NCI-H748 (cell line): ENCODE measurements around the gene SDHB.

ENCODE experiments used
- DNase-seq: peaks from one replicate; lab custom pipeline; 2025; ENCODE audit not compliant: unreplicated experiment; lab: John Stamatoyannopoulos, UW

SDHB gene

GRCh38 chr1:16989676-16990391 lies 64.0 kb downstream of the SDHB start:
- no peak for DNase-seq

- DNase-seq = no peak
Measured at GRCh38 chr1:16988210-16988609, 65.6 kb downstream of the SDHB start.

DNA sequence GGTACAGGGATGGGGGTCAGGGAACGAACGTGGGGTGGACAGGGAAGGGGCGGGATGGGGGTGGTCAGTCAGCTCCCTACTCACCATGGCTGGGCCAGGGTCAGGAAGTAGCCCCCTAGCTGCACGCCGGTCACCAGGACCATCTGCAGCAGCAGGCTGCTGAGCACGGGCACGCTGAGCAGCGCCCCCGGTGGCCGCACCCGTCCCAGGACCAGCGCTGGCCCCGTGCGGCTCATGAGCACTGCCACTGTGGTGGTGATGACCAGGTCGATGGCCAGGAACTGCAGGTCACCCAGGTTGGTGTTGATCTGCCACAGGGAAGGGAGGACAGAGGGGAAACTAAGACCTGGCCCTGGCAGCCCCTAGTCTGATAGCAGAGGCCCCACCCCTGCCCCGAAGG lies 66.9 kb downstream of the SDHB start:
- DNase-seq = no peak

DNA sequence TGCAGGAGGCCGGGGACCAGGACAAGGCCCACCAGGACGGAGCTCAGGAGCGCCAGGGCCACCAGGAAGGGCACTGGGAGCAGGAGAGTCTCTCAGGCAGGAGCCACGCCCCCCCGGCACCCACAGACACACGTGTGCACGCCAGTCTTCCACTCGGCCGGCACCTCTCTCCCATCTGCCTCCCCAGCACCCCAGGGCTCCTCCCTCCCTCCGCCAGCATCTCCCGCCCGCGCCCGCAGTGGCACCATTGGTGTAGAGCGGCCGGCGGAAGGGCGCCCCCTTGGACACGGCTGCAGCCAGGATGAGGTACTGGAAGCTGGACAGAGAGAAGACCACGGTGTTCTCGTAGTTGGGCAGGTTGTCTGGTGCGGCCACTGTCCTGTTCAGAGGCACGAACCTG lies 67.3 kb downstream of the SDHB start:
- no peak for DNase-seq

DNA sequence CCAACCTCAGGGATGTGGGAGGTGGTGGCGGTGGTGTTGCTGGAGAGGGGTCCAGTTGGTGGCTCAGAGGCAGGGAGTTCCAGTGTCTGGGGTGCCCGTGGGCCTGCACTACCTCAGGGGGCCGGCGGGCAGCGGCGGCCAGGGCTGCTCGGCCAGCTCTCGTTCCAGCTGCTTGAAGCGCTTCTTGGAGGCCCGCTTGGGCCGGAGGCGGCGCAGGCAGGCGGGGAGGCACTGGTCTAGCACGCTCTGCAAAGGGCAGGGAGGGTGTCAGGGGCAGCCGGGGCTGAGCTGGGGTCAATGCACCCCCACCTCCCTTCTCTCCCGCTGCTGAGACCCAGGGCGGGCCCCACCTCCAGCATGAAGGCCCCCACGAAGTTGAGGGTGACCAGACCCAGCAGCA lies 67.7 kb downstream of the SDHB start:
- no peak for DNase-seq

DNA sequence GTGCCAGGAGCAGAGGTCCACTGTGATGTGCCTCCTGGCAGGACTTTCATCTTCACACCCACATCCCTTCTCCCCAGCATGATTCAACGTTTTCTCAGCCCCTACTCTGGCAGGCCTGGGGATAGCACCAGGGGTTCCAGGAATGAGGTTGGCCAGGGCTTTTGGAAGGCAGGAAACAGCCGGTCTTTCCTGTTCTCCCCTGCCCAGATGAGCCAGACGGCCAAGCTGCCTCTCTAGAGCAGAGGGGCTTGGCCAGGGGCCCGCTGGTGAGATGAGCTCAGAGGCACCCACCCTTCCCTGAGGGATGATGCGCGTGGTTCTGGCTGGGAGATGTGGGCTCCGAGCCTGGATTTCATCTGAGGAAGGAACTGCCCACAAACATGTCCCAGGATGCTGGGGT lies 69.1 kb downstream of the SDHB start:
- DNase-seq = no peak

GRCh38 chr1:16983649-16984048 lies 70.2 kb downstream of the SDHB start:
- no peak for DNase-seq

DNA sequence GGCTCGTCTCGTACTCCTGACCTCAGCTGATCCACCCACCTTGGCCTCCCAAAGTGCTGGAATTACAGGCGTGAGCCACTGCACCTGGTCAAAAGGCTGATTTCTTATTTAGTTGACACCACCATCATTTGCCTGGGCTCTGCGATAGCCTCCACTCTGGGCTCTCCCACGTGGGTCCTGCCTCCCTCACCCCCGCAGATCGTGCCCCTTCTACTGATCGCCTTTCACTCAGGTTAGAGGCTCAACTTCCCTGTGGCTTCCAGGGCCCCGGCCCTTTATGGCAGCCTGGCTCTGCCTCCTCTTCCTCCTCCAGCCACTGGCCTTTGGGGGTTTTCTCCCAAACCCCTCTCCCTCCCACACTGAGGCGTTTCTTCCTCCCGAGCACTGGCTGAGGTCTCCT lies 70.9 kb downstream of the SDHB start:
- no peak for DNase-seq

DNA sequence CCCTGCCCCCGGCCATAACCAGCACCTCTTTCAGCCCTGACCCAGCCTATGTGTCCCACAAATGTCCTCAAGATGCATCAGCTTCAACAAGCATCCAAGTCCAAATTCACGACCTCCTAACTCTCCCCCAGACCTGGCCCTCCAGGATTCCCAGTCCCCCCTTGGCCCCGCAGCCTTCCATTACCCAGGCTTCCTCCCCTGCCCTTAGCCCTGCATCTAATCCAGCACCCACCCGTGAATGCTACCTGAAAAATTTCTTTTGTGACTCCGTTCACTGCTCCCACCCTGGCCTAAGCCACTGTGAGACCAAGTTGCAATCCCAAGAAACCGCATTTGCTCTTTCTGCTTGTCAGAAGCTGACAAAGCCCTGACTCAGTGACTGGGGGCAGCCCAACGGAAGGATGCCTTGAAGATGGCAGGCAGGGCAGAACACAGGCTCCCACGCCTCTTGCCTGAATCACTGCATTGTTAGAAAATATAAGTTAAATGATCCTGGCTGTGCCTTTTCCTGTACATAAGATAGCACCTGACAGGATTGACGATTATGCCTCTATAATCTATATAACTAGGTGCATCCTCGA lies 72.5 kb downstream of the SDHB start:
- DNase-seq = no peak

GRCh38 chr1:16980473-16981268 lies 73.2 kb downstream of the SDHB start, which contains the start of gene MFAP2:
Gene MFAP2 (minus strand): TSS chr1:16980620. CDS start chr1:16978273, 2,347 bp downstream.
- peak; percentile 33 for DNase-seq

DNA sequence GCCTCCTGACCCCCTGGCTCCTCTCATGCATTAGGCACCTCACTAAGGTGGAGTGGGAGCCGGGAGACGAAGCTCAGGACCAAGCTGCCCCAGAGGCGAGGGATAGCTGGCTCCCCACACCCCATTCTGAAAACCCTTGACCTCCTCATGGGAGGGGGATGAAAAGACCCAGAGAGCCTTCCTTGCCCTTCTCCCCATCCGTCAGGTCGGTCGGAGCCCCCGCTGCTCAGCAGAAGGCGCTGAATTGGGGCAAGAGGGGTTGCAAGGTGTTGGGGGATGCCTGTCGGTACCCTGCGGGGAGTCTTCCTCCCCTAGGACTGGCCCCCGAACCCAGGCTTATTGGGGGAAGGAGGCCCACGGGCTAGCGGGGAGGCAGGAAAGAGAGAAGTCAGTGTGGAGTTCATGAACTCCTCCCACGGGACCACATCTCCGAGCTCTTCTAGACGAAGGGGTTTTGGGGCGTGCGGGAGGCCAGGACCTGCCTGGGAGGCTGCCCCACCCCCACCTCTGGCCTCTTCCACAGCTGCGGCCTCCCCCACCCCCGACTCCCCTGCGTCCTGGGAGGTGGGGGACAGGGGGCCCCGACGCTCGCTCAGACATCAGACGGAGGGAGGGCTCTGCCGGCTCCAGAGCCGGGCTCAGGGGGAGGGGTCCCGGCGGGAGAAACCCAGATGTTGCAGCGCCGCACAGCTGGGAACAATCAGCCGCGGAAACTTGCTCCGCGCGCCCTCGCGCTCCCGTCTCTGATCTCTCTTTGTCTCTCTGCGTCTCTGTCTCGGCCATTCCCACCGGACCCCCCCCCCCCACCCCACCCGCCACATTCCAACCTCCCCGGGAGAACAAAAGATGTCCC lies 74.1 kb downstream of the SDHB start:
- no peak for DNase-seq

DNA sequence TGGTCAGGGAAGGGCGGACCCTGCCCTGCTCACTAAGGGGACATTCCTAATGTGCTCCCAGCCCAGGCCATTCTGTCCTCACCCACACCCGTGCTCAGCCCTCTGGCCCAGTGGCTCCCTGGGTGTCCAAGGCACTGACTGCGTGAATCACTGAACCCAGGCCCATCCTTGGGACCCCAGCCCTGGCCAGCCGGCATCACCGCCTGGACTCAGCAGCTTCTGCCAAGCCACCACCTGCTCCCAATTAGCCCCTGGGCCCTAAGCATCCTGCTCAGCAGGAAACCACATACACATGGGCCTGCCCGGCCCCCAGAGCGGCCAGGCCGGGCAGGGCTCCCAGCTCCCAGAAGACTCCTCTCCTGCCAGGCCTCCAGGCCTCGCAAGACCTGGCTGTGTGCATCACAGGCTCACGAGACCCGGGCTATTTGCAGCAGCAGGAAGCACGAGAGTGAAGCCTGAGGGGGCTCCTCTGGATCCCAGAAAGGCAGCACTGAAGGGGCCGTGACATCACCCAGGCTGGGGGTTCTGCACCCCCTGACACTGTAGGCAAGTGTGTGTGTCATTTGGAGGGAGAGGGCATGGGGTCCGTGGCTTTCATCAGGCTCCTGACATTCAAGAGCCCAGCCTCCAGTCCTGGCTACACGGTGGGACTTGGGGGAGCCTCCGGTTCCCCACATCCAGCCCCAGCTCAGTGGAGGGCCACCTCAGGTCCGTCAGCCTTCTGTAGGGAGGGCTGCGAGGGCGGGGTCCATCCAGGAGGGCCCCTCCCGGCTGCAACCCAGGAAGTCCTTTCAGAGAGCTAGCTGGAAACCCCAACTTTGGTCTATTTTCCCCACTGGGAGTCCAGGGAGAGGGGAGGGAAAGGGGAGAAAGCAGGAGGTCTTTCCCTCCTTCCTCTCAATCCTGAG lies 75.0 kb downstream of the SDHB start:
- DNase-seq = no peak

GRCh38 chr1:16978139-16978538 lies 75.7 kb downstream of the SDHB start:
- no peak for DNase-seq

GRCh38 chr1:16977377-16977776 lies 76.5 kb downstream of the SDHB start:
- DNase-seq = no peak

GRCh38 chr1:16976966-16977365 lies 76.9 kb downstream of the SDHB start:
- DNase-seq = no peak

DNA sequence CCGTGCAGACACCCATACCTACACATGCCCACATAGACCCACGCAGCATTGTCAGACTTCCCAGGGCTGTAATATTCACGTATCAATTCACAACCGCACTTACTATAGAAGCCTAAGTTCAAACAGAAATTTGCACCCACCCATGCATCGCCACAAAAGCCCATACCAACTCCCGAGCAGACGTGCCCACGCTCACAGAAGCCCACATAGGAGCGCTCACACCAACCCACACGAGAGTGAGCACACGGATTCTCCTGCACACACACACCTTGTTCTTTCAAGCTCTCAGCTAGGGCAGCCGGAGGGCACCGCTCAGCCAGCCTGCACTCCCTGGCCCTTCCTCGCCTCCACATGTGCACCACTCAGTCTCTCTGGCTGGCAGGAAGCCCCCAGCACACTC lies 78.0 kb downstream of the SDHB start:
- DNase-seq = no peak

- no peak for DNase-seq
Measured at GRCh38 chr1:16975211-16975610, 78.6 kb downstream of the SDHB start.

DNA sequence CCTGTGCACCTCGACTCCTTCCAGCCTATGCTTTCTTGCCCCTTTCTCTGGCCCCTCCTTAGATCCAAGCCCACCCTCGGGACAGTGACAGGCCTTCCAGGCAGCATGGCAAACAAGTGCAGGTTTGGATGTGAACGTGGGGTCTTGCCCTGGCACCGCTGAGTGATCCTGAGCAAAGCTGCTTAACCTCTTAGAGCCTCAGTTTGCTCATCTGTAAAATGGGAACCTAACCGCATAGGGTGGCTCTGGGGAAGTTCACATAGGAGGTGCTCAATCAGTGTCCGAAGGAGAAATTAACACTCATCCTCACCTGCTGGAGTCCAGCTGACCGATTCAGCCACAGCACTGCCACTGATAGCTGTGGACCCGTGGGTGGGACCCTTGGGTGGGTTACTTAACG lies 80.6 kb downstream of the SDHB start:
- DNase-seq = no peak

DNA sequence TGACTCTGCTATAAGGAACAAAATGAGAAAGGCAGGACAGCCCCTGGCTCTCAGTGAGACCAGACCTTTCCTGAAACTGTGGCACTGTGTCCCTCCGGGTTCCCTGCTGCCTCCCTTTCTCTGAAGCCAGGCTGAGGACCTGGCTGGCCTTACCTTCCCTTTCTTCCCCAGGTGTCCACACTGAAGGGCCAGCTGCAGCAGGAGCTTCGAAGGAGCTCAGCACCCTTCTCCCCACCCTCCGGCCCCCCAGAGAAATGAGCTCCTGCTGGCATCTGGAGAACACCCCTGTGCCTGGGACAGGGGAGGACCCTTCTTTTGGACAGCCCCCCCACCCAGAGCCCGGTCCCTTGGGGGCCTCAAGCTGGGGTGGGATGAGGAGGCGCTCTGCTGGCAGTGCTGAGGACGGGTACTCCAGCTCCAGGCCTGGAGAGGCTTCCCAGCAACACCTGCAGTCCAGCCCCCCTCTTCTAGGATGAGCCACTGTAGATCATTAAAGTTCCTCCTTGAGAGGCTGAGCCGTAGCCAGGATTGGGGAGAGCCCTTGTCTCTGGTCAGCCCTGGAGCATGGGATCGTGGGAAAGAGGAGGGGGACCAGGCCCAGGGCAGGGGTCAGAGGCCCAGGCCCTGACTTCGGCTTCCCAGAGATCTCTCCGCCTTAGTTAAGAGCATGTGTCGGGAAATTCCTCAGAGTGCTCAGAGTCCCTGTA lies 81.5 kb downstream of the SDHB start:
- no peak for DNase-seq
